Parietal lobe (tissue), 1 donor: ENCODE data around the gene SART1. TPM values are rescaled to one million over a fixed set of nuclear protein-coding genes. Genes with fewer than 3 reads are reported as not detected.

Source experiments
- total RNA-seq: library from RNA; depleted of rRNA; stranded (reverse); fragments of >200 nt; gene quantifications from one replicate; pipeline ENCODE4 v1.2.3, GENCODE V29; 2014

SART1 gene, protein sequence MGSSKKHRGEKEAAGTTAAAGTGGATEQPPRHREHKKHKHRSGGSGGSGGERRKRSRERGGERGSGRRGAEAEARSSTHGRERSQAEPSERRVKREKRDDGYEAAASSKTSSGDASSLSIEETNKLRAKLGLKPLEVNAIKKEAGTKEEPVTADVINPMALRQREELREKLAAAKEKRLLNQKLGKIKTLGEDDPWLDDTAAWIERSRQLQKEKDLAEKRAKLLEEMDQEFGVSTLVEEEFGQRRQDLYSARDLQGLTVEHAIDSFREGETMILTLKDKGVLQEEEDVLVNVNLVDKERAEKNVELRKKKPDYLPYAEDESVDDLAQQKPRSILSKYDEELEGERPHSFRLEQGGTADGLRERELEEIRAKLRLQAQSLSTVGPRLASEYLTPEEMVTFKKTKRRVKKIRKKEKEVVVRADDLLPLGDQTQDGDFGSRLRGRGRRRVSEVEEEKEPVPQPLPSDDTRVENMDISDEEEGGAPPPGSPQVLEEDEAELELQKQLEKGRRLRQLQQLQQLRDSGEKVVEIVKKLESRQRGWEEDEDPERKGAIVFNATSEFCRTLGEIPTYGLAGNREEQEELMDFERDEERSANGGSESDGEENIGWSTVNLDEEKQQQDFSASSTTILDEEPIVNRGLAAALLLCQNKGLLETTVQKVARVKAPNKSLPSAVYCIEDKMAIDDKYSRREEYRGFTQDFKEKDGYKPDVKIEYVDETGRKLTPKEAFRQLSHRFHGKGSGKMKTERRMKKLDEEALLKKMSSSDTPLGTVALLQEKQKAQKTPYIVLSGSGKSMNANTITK
- 41.9 TPM for total RNA-seq

GRCh38 chr11:65961267-65962140, at the start of gene SART1:
Gene SART1, plus strand, starts transcription at chr11:65961734. Its CDS starts 47 bp downstream, at chr11:65961781.

GRCh38 chr11:65918211-65919140, 43.1 kb upstream of the SART1 start, which contains the start of gene C11orf68:
Gene C11orf68, minus strand, starts transcription at chr11:65919062. Its CDS starts 31 bp downstream, at chr11:65919031.

DNA sequence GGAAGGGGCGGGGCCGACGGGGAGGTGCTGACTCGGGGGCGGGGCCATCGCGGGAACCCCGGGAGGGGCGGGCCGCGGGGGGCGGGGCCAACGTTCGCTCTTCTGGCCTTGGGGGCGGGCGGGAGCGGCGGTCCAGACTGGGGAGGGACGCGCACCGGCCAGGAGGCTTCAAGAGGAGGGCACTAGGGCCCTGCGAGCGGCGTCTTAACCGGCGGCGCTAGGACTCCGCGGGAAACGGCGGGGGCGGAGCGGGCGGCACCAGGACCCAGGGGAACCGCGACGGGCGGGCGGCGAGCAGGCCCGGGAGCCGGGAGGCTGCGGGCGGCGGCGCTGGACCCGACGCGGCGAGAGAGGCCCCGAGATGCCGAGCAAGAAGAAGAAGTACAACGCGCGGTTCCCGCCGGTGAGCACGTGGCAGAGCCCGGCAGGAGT, 42.4 kb upstream of the SART1 start, which contains the start of gene DRAP1:
DRAP1 (plus strand) TSS at position 286 of the 432 bp plus-strand sequence; CDS start at position 362, 76 bp downstream.

GRCh38 chr11:65945430-65945911, 16.1 kb upstream of the SART1 start, which contains the start of gene TSGA10IP:
Gene TSGA10IP, plus strand, starts transcription at chr11:65945480. Its CDS starts 196 bp downstream, at chr11:65945676.

GRCh38 chr11:66001942-66002647, 40.6 kb downstream of the SART1 start, which contains the start of the genes BANF1 and EIF1AD:
Gene BANF1, plus strand, starts transcription at chr11:66002503. Its CDS starts 748 bp downstream, at chr11:66003251.
Gene EIF1AD, minus strand, starts transcription at chr11:66002157. Its CDS starts 1,768 bp downstream, at chr11:66000389.

DNA sequence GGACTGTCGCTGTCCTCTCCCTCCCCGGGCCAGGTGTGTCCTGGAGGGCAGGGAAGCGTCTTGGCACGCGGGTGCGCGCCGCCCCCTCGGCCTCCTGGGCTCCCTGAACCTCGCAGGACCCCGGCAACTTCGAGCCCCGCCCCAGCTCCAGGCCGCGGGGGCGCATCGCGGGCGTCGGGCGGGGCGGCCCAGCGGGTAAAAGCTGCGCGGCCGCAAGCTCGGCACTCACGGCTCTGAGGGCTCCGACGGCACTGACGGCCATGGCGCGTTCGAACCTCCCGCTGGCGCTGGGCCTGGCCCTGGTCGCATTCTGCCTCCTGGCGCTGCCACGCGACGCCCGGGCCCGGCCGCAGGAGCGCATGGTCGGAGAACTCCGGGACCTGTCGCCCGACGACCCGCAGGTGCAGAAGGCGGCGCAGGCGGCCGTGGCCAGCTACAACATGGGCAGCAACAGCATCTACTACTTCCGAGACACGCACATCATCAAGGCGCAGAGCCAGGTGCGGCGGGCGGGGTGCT, 50.3 kb downstream of the SART1 start, which contains the start of gene CST6:
CST6 (plus strand) TSS at position 224 of the 519 bp plus-strand sequence; CDS start at position 261, 37 bp downstream.

GRCh38 chr11:66026017-66026529, 64.5 kb downstream of the SART1 start, which contains the start of gene CATSPER1:
Gene CATSPER1, minus strand, starts transcription at chr11:66026479. Its CDS starts 100 bp downstream, at chr11:66026379.

Other genes starting within 250 kb of the SART1 start
- gene KAT5, start 249.5 kb upstream of the SART1 start, total RNA-seq, result 46.0 TPM
- 17.2 TPM for gene RNASEH2C, start 240.9 kb upstream of the SART1 start, total RNA-seq
- 8.8 TPM for gene AP5B1, start 180.8 kb upstream of the SART1 start, total RNA-seq
- not detected for gene OVOL1, start 174.7 kb upstream of the SART1 start, total RNA-seq
- 20.7 TPM for gene SNX32, start 127.8 kb upstream of the SART1 start, total RNA-seq
- gene CFL1, start 103.6 kb upstream of the SART1 start, total RNA-seq, result 647 TPM
- 70.4 TPM for gene MUS81, start 101.3 kb upstream of the SART1 start, total RNA-seq
- 18.8 TPM for gene EFEMP2, start 88.9 kb upstream of the SART1 start, total RNA-seq
- gene CTSW, start 81.9 kb upstream of the SART1 start, total RNA-seq, result not detected
- gene FIBP, start 73.3 kb upstream of the SART1 start, total RNA-seq, result 121 TPM
- gene CCDC85B, start 71.1 kb upstream of the SART1 start, total RNA-seq, result 9.1 TPM
- gene FOSL1, start 61.3 kb upstream of the SART1 start, total RNA-seq, result not detected
- 11.6 TPM for gene C11orf68, start 42.7 kb upstream of the SART1 start, total RNA-seq
- gene DRAP1, start 42.3 kb upstream of the SART1 start, total RNA-seq, result 61.7 TPM
- not detected for gene TSGA10IP, start 16.3 kb upstream of the SART1 start, total RNA-seq
- 33.5 TPM for gene EIF1AD, start 40.4 kb downstream of the SART1 start, total RNA-seq
- 16.9 TPM for gene BANF1, start 40.8 kb downstream of the SART1 start, total RNA-seq
- not detected for gene CST6, start 50.3 kb downstream of the SART1 start, total RNA-seq
- not detected for gene CATSPER1, start 64.7 kb downstream of the SART1 start, total RNA-seq
- gene GAL3ST3, start 87.4 kb downstream of the SART1 start, total RNA-seq, result 17.2 TPM
- gene SF3B2, start 90.6 kb downstream of the SART1 start, total RNA-seq, result 125 TPM
- 101 TPM for gene PACS1, start 108.5 kb downstream of the SART1 start, total RNA-seq